ENCODE results near the gene PKDCC. TPM values are rescaled to one million over a fixed set of nuclear protein-coding genes. Genes with fewer than 3 reads are reported as not detected.

The PKDCC gene
- total and polyA plus RNA-seq, 2 of the 13 experiments (the other 11 are each of a cell fraction or from before 2014, with no cell fraction given): 52.6 to 58.8 TPM

GRCh38 chr2:42092084-42092996, 44.5 kb downstream of the PKDCC start:
- H4K20me1 ChIP-seq (ENCODE audit: insufficient read depth, low read length): no peaks in the 10 kb centered on the region
- no peak overlapping the region for H2AFZ ChIP-seq (ENCODE audit: low read length)
- intact Hi-C loops (cut with micrococcal nuclease; ENCODE audit: unreplicated experiment): loop anchor here (1.0 to 5.0 kb wide), 3 partner anchors 104 to 235 kb away; no protein-coding TSS in a partner anchor
- CTCF ChIA-PET (ENCODE audit: low intra/inter-chr PET ratio, low total read pairs): no interaction called here
- H3K9ac ChIP-seq (ENCODE audit: insufficient read depth, low read depth, low read length): peak overlapping the region; percentile 53
- TSS peak; percentile 65 for BruUV-seq (replicated peaks)
- in situ Hi-C loops (cut with HindIII; ENCODE audit: extremely low pct_ligation_motif_present, low pct_unique_long_range_greater_than_20kb): no loop called here
- peaks cover 44% of the 10 kb centered on the region for H3K79me2 ChIP-seq (ENCODE audit: insufficient read depth, low read length)
- H3K4me3 ChIP-seq (replicated peaks in 1 of 3; ENCODE audit: insufficient read depth in 1 of 3, low read depth in 2 of 3, low read length in 3 of 3): peak overlapping the region in 2 of 3 experiments; percentile 2 to 44; a peak in 1 of 6 replicates
- no peaks in the 10 kb centered on the region for H3K36me3 ChIP-seq (replicated peaks in 1 of 2; ENCODE audit: control insufficient read depth in 1 of 2, insufficient read depth in 2 of 2, low read length in 2 of 2)
- ATAC-seq (peak; percentile 90), FAIRE-seq (peak; percentile 96), DNase-seq (ENCODE audit: low spot score) (peak; percentile 98)
- peaks cover 85% of the 10 kb centered on the region for H3K4me1 ChIP-seq (ENCODE audit: insufficient read depth, low read length)
- POLR2A ChIA-PET: interaction anchor here (0.8 to 2.9 kb wide), 27 partner anchors 10 to 268 kb away, joined by 3 to 42 read pairs (median 5); partner anchors contain the start of gene PKDCC
- peak overlapping the region; percentile 84 for H3K27ac ChIP-seq (ENCODE audit: extremely low read length, insufficient read depth, low read length)
- H3K9me3 ChIP-seq (ENCODE audit: low read length): no peaks in the 10 kb centered on the region
- 3% methylated on average over 7 of the region's 7 CpGs for WGBS (ENCODE audit: low lambda C conversion rate)
- peak overlapping the region; percentile 77 for H3K4me2 ChIP-seq (ENCODE audit: low read depth, low read length)
- no peaks in the 10 kb centered on the region for H3K27me3 ChIP-seq (ENCODE audit: control insufficient read depth in 1 of 2, insufficient read depth in 2 of 2, low read length in 2 of 2)
- TF ChIP-seq, protein P1, sequence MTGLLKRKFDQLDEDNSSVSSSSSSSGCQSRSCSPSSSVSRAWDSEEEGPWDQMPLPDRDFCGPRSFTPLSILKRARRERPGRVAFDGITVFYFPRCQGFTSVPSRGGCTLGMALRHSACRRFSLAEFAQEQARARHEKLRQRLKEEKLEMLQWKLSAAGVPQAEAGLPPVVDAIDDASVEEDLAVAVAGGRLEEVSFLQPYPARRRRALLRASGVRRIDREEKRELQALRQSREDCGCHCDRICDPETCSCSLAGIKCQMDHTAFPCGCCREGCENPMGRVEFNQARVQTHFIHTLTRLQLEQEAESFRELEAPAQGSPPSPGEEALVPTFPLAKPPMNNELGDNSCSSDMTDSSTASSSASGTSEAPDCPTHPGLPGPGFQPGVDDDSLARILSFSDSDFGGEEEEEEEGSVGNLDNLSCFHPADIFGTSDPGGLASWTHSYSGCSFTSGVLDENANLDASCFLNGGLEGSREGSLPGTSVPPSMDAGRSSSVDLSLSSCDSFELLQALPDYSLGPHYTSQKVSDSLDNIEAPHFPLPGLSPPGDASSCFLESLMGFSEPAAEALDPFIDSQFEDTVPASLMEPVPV (CRISPR knock-in tag; IDR thresholded peaks at IDR 0.05): no peak
- peak; percentile 66 for TF ChIP-seq CEBPG (CRISPR knock-in tag; IDR thresholded peaks at IDR 0.05)
- TF ChIP-seq HIVEP1 (CRISPR knock-in tag; IDR thresholded peaks at IDR 0.05): no peak
- TF ChIP-seq POLR2AphosphoS5 (IDR thresholded peaks at IDR 0.05; ENCODE audit: low read depth, low read length): 0 out of 2 replicates have a peak, but pooled peaks have one; percentile 36
- 0 out of 2 replicates have a peak, but pooled peaks have one; percentile 27 for TF ChIP-seq KMT2A (CRISPR knock-in tag; IDR thresholded peaks at IDR 0.05)
- 0 out of 2 replicates have a peak, but pooled peaks have one; percentile 34 for TF ChIP-seq NR2C2 (CRISPR knock-in tag; IDR thresholded peaks at IDR 0.05; ENCODE audit: borderline replicate concordance)
- peak; percentile 84 for TF ChIP-seq BCL6 (CRISPR knock-in tag; IDR thresholded peaks at IDR 0.05)
- TF ChIP-seq, protein P2, sequence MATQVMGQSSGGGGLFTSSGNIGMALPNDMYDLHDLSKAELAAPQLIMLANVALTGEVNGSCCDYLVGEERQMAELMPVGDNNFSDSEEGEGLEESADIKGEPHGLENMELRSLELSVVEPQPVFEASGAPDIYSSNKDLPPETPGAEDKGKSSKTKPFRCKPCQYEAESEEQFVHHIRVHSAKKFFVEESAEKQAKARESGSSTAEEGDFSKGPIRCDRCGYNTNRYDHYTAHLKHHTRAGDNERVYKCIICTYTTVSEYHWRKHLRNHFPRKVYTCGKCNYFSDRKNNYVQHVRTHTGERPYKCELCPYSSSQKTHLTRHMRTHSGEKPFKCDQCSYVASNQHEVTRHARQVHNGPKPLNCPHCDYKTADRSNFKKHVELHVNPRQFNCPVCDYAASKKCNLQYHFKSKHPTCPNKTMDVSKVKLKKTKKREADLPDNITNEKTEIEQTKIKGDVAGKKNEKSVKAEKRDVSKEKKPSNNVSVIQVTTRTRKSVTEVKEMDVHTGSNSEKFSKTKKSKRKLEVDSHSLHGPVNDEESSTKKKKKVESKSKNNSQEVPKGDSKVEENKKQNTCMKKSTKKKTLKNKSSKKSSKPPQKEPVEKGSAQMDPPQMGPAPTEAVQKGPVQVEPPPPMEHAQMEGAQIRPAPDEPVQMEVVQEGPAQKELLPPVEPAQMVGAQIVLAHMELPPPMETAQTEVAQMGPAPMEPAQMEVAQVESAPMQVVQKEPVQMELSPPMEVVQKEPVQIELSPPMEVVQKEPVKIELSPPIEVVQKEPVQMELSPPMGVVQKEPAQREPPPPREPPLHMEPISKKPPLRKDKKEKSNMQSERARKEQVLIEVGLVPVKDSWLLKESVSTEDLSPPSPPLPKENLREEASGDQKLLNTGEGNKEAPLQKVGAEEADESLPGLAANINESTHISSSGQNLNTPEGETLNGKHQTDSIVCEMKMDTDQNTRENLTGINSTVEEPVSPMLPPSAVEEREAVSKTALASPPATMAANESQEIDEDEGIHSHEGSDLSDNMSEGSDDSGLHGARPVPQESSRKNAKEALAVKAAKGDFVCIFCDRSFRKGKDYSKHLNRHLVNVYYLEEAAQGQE (IDR thresholded peaks at IDR 0.05; ENCODE audit: borderline replicate concordance in 1 of 2, low read depth in 1 of 2, low read length in 2 of 2): peak in 1 of 2 experiments; percentile 56; a peak in 1 of 4 replicates
- TF ChIP-seq, protein P3, sequence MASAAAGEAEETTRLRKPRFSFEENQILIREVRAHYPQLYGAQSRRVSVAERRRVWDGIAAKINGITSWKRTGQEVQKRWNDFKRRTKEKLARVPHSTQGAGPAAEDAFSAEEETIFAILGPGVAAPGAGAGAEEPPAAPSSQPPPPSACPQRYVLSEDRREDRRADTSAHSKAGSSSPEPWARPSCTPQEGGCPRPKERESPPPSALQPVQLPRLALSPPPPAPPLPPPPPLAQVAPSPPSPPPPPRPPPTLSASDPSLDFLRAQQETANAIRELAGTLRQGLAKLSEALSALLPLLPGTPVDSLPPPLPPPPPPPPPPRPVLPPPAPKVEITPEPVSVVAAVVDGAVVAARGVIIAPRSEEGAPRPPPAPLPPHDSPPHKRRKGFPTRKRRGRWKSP (CRISPR knock-in tag; IDR thresholded peaks at IDR 0.05): peak; percentile 16; the same call in 1 of the 2 replicates
- peak; percentile 99 for TF ChIP-seq SOX5 (CRISPR knock-in tag; IDR thresholded peaks at IDR 0.05; ENCODE audit: borderline replicate concordance)
- TF ChIP-seq, protein P4, sequence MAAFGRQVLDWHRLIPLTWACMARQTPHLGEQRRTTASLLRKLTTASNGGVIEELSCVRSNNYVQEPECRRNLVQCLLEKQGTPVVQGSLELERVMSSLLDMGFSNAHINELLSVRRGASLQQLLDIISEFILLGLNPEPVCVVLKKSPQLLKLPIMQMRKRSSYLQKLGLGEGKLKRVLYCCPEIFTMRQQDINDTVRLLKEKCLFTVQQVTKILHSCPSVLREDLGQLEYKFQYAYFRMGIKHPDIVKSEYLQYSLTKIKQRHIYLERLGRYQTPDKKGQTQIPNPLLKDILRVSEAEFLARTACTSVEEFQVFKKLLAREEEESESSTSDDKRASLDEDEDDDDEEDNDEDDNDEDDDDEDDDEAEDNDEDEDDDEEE (CRISPR knock-in tag; IDR thresholded peaks at IDR 0.05): peak; percentile 33; the same call in 1 of the 2 replicates
- TF ChIP-seq UBTF (CRISPR knock-in tag; IDR thresholded peaks at IDR 0.05): peak; percentile 58

Data from HepG2 (cell line).